Islet precursor cell (in vitro differentiated cells): ENCODE measurements around the gene PI4K2A.
A peak's percentile ranks its signal among the peaks of the same experiment; 100 is the strongest.
"Not testable (repeated sequence)": the region's sequence is repeated elsewhere in the genome, so short reads cannot be mapped to it uniquely, and the experiment has no call there.

Source experiments
- DNase-seq: peaks from one replicate; pipeline ENCODE4 v3.0.0-alpha.2; 2018

Gene PI4K2A

DNA sequence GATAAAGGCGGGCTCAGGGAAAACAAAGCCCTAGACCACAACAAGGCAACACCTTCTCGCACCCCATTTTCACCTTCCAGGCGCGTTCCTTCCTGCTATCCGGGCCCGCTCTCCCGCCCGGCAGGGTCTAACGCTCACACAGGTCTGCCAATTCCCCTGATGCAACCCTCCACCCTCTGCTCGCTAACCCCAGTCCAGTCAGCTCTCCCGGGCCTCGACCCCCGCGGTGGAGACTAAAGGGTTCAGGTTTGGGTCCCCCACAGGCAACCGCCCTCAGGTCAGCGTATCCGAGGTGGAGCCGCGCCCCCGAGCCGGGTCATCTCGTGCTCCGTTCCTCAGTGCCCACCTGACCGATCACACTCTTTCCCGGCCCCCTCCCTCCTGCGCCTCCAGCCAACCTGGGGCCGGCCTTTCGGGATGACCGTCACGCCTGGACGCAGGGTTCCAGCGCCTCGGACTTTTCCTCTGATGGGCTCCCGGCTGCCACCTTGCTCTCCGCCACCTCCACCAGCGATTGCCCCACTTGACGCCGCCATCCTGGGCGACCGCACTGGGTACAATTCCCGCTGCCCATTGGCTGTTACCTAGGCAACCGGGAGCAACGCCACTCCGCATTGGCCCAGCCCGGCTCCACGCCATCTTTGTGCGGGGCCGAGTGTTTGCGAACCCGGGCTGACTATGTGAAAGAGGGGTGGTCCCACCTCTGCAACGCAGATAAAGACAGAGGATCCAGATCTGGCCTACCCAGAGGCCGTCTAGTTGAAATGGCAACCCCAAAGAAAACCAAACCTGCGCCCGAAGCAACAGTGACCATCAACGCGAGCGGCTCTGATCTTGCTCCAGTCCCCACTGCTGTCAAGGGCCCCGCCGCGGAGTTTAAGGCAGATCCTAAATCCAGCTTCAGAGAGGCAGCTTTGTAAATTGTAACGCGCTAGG is 7.3 kb upstream of the PI4K2A start, which contains the start of gene MORN4:
TSS of gene MORN4 (minus strand) at position 552 of the 936 bp plus-strand sequence. CDS start 13,847 bp downstream, outside the sequence.
- DNase-seq, result peak; percentile 96

- DNase-seq, result peak; percentile 53
Observed at GRCh38 chr10:97633921-97634320, 6.5 kb upstream of the PI4K2A start.

- no peak for DNase-seq
Observed at GRCh38 chr10:97635577-97635976, 4.9 kb upstream of the PI4K2A start.

DNA sequence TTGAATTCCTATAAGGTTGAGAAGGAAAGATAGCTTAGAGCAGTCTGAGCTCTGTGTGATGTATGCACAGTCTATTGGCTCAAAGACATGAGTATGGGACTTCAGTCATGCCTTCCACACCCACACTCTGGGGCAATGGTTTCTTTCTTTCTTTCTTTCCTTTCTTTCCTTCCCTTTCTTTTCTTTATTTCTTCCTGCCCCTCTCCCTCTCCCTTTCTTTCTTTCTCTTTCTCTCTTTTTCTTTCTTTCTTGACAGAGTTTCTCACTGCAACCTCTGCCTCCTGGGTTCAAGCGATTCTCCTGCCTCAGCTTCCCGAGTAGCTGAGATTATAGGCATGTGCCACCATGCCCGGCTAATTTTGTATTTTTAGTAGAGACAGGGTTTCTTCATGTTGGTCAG is 1.4 kb upstream of the PI4K2A start:
- not testable (repeated sequence) for DNase-seq

- peak; percentile 79 for DNase-seq
Observed at GRCh38 chr10:97640868-97641811, 669 bp downstream of the PI4K2A start.

DNA sequence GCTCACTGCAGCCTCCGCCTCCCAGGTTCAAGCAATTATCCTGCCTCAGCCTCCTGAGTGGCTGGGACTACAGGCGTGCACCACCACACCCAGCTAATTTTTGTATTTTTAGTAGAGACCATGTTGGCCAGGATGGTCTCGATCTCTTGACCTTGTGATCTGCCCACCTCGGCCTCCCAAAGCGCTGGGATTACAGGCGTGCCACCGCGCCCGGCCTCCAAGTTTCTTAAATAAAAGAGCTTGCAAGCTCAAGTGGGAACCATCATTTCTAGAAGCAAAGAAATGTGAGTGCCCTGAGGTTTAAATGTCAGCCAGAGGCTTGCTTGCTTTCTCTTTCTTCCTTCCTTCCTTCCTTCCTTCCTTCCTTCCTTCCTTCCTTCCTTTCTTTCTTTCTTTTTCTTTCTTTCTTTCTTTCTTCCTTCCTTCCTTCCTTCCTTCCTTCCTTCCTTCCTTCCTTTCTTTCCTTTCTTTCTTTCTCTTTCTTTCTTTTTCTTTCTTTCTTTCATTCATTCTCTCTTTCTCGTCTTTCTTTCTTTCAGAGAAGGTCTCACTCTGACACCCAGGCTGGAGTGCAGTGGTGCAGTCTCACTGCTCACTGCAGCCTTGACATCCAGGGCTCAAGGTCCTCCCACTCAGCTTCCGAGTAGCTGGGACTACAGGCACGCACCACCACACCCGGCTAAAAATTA is 2.1 kb downstream of the PI4K2A start:
- not testable (repeated sequence) for DNase-seq

GRCh38 chr10:97643441-97643985 is 3.0 kb downstream of the PI4K2A start:
- DNase-seq, result no peak

DNA sequence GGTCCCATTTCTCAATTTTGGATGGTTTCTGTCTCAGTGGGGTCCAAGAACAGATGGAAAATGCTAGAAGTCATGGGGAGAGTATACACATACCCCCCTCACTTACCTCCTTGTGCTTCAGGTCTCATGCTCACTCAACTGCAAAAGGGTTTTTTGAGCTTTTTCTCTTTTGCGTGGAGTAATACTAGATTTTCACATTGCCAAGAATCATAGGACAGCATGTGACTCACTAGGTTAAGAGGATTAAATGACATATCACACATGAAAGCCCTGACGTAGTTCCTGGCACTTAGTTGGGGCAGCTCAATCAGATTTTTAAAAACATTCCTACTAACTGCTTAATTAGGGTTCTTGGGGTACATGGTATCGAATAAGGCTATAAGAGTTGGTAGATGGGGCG is 4.5 kb downstream of the PI4K2A start:
- DNase-seq, result no peak

DNA sequence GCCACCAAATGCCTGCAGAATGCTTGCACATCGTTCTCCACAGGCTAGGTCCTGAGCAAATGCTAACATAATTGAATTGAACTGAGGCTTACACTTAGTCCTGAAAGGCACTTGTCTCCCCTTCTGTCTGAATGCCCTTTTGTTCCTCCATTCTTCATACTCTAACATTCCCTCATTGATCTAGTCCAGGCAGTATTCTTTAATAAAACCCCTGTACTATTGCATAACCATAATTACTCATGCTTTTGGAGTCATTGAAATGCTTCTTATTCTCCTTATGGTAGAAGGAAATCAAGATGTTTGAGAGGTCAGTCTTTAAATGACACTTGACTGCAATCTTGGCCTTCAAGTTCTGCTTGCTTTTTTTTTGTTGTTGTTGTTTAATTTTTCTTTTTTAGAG is 7.1 kb downstream of the PI4K2A start:
- DNase-seq, result no peak

- peak; percentile 58 for DNase-seq
Observed at GRCh38 chr10:97648562-97649404, 8.3 kb downstream of the PI4K2A start.

GRCh38 chr10:97649405-97649750 is 8.9 kb downstream of the PI4K2A start:
- not testable (repeated sequence) for DNase-seq

- no peak for DNase-seq
Observed at GRCh38 chr10:97650726-97651125, 10.3 kb downstream of the PI4K2A start.

DNA sequence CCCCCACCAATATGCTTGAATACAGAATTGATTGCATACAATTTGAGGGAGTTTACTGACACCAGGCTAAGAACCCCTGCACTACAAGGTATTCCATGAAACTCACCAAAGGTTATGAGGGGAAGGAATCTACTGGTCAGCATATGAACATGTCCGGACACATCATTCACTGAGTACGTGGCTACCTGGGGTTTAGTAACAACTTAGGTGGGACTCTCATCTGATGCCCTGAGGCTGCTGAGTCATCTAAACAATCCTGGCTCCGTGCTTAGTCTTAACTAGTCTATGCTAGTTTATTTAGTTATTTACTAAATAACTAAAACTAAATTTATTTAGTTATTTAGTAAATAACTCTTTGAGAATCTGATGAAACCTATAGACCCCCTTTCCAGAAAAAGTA is 11.3 kb downstream of the PI4K2A start:
- peak; percentile 68 for DNase-seq

- DNase-seq, result no peak
Observed at GRCh38 chr10:97656777-97657176, 16.3 kb downstream of the PI4K2A start.

DNA sequence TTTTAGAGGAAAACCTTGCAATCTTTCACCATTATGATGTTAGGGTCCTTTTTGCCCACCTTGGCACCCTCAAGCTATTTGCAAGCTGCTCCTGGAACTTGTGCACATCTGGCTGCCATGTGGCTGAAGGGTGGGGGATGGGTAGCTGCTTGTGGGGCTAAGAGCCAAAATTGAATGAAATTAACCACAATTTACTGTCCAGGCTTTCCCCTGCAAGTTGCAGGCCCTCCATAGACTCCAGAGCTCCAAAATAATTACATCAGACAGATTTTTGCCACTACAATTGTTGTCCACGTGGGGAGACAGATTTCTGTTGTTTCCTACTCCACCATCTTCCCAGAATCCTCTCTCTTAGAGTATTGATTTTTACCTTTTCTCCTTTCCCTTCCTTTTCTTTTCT is 19.1 kb downstream of the PI4K2A start:
- no peak for DNase-seq

DNA sequence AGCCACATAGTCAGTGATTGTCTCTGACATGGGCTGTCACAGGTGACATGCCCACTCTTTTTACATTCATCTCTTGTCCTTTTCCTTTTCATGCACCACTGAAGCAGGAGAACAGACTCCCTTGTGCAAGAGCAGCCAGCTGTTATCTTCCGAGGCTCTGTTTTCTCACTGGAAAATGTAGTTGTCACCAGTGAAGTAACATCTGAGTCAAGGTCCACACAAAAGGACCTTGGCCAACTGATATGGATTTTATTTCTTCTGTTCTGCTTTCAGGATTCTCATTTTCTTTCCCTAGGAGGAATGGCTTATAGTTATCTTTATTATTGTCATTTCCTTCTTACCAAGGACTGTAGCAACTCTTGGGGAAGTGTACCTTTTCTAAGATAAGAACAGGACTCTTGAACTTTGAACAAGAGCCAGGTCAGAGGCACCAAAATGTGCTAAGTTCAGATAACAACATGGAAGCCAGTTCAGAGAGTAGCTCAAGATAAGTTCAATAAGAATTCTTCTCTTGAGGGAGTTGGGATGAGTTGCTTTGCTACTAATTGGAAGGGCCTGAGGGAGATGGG is 23.9 kb downstream of the PI4K2A start:
- no peak for DNase-seq

DNA sequence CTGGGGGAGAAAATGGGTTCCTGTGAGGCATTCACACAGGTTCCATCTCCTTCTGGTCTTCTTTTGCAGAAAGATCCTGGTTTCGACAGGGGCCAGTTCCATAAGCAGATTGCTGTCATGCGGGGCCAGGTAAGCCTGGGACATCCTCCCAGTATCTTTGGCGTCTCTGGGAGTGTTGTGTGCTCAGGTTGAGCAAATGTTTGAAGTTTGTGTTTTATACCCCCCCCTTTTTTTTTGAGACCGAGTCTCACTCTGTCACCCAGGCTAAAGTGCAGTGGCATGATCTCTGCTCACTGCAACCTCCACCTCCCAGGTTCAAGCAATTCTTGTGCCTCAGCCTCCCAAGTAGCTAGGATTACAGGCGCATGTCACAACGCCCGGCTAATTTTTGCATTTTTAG is 26.5 kb downstream of the PI4K2A start:
- no peak for DNase-seq

DNA sequence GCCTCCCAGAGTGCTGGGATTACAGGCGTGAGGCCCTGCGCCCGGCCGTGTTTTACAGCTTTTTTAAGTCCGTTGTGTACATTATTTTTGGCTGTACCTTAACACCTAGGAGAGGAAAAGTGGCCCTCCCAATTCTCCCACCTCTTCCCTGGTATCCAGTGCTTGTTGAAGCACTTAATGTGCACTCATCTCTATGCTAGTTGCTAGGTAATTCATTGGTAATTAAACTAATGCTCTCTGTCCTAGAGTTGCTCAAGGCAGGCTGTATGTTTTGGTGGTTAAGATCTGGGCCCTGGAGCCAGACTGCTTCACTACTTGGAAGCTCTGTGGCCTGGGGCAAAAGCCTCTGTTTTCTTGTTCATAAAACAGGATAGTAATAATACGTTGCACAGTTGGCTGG is 27.0 kb downstream of the PI4K2A start:
- DNase-seq, result no peak

DNA sequence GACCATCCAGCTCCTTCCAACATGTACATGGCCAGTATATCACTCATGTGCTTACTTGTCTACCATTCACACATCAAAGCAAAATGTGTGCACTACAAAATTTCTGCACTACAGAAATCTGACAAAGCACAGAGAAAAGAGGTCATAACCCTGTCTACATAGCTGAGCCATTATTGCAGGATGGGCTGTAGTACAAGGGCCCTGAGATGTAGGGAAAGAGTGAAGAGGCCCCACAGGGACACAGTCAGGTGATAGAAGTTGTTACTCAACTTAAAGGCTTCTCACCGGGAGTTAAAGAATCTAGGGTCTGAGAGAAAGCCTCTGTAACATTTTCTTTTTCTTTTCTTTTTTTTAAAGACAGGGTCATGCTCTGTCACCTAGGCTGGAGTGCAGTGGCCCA is 29.1 kb downstream of the PI4K2A start:
- no peak for DNase-seq

DNA sequence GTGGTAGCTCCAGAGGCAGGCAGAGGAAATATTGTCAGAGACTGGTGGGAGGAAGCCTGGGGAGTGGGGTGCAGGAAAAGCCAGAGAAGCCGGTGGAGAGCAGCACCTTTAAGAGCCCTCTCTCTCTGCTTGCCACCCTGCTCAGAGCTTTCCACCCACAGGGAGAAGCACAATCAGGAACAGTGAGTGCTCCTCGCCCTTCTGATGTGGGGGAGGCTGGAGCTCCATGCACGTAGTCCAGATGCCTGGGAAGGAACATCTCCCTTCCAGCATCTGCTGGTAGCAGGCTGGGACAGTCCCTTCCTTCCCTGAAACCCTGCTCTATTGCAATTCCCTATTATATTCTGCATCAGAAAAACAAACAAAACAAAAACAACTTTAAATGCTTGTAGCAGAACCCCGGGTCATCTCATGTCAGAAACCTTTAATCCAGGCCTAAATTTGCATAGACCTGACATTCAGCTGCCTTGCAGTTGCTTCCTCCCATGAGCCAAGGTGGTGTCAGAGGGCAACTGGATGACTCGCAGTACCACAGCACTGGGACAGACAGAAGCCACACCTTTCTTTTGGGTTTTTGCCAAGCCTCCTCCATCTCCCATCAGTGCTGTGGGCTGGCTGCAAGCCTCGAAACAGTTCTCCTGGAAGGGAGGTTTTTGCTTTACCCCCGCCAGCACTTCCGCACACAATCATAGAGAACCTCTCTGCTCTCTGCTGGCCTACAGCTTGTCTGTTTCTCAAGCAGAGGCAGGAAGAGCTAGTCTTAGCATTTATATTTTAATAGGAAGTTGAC is 33.5 kb downstream of the PI4K2A start:
- no peak for DNase-seq
